Activated CD4-positive, alpha-beta T cell treated with anti-CD3 and anti-CD28 coated beads for 1 hour (primary cell): ENCODE data around the gene SSBP3.

Source experiments
- DNase-seq: peaks from one replicate; pipeline ENCODE4 v3.0.0-alpha.2; 2020

The SSBP3 gene

GRCh38 chr1:54259546-54260140, 146.6 kb downstream of the SSBP3 start:
- no peak for DNase-seq

- DNase-seq, result no peak
Observed at GRCh38 chr1:54257876-54258275, 148.3 kb downstream of the SSBP3 start.

GRCh38 chr1:54257346-54257620, 148.9 kb downstream of the SSBP3 start:
- no peak for DNase-seq

- no peak for DNase-seq
Observed at GRCh38 chr1:54256522-54257345, 149.5 kb downstream of the SSBP3 start.

GRCh38 chr1:54255026-54255702, 151.0 kb downstream of the SSBP3 start:
- no peak for DNase-seq

GRCh38 chr1:54254055-54254454, 152.1 kb downstream of the SSBP3 start:
- DNase-seq, result no peak

- DNase-seq, result no peak
Observed at GRCh38 chr1:54253480-54253879, 152.7 kb downstream of the SSBP3 start.

DNA sequence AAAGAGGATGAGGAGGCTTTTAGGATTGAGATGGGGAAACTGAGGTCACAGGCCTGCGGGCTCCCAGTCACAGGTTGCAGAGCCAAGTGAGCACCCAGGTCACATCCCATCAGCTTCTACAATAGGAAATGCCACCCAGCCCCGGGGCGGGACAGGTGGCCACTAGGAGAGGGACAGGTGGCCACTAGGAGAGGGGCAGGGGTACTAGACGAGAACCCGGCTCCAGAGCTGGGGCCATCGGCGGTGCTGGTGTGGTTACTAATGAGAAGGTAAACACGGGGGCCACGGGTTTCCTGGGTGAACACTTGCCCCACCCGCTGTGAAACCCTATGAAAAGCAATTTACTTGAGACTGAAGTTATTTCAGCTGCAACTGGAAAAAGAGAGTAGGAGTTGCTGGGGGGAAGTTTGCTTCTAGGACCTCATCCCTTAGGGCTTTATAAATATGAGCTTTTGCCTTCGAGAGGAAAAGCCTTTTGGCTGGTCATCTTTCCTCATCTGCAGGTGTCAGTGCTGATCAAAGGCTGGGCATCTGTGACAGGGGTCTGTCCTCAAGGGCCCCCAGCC, 153.7 kb downstream of the SSBP3 start:
- no peak for DNase-seq

- no peak for DNase-seq
Observed at GRCh38 chr1:54250670-54251069, 155.5 kb downstream of the SSBP3 start.

- no peak for DNase-seq
Observed at GRCh38 chr1:54249819-54250435, 156.3 kb downstream of the SSBP3 start.

- DNase-seq, result no peak
Observed at GRCh38 chr1:54248966-54249365, 157.2 kb downstream of the SSBP3 start.

DNA sequence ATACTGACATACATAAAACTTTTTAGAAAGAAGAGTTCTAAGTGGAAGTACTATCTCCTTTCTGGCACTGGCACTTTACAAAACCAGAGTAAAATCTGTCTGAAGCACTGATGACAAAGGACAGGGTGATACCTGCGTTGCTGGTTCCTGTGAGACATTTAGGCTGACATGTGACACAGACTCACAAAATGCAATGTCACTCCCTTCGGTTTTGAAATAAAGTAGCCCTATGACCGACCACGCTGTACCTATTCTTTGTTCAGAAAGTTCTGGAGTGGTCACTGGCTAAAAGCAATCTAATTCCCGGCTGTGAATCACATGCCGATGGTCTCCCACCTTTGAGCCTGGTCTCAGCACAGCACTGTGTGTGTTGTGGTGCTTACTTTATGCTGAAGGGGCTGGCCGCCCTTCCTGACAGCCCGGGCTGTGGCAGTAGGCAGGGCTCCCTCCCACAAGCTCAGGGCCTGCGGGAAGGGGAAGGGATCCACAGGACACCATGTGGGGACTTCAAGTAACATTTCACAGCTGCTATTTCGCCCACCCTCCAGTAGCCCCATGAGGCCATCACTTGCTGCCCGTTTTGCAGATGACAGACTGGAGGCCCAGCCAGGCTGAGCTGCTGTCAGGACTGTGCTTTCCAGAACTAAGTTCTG, 158.2 kb downstream of the SSBP3 start:
- DNase-seq, result no peak

DNA sequence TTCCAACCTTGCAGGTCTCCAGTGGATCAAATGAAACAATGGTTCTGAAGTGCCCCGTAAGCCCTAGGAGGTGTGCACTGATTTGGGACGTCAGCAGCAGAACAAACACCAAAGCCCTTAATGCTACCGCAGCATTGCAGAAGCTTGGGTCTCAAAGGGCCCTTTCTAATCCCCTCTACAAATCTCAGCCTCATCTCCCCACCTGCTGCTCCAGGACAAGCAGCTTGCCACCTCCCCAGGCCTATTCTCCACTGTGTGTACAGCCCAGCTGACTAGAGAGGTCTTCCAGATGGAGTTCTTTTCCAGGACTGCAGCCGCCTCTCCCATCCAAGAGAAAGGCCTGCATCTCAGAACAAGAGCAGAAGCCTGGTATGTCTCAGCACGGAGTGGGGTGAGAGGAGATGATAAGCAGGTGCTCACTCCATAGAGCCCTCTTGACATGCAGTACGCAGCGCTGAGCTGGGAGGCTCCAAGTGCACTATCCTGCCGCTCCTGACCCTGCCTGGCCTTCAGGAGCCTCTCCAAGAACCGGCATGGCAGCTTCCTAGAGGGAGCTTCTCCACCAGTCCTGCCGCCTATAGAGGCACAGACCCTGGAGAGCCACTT, 160.0 kb downstream of the SSBP3 start:
- no peak for DNase-seq

DNA sequence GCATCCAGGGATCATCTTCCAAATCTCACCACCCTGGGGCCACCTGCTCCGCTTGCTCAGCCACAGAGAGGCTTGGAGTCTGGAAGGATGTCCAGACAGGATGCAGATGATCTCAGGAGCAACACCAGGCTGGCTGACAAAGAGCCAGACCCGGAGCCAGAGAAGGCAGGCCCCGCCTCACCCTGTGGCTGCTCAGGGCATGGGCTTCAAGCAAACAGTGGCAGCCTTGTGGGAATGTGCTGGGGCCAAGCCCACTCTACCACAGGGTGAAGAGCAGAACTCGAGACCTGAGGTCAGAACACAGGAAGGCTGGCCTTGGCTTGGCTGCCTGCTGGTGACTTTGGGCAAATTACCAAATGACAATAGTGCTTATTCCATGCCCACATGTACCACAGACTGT, 160.7 kb downstream of the SSBP3 start:
- DNase-seq, result no peak

GRCh38 chr1:54244655-54245054, 161.5 kb downstream of the SSBP3 start:
- no peak for DNase-seq

DNA sequence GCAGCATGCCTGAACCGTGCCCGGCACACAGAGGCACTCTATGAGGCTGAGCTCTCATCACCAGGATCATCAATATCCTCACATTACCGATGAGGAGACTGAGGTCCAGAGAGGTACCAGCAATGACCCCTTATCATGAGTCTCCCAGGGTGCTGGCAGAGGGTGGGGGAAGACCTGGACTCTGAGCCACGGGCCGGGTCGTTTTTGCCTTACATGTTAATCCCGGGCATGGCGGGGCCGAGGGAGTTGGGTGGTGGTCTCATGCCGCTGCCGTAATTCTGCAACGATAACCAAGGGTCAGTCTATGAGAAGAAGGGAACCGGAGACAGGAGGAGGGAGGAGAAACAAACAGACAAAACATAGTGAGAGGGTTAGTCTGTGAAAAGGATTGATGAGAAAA, 163.2 kb downstream of the SSBP3 start:
- no peak for DNase-seq

GRCh38 chr1:54241364-54241763, 164.8 kb downstream of the SSBP3 start:
- DNase-seq, result no peak

GRCh38 chr1:54240741-54241335, 165.4 kb downstream of the SSBP3 start:
- no peak for DNase-seq

- no peak for DNase-seq
Observed at GRCh38 chr1:54239631-54240031, 166.6 kb downstream of the SSBP3 start.

GRCh38 chr1:54239035-54239383, 167.2 kb downstream of the SSBP3 start:
- no peak for DNase-seq

GRCh38 chr1:54238353-54239034, 167.7 kb downstream of the SSBP3 start:
- DNase-seq, result no peak

GRCh38 chr1:54237586-54237985, 168.6 kb downstream of the SSBP3 start:
- DNase-seq, result no peak
